Measurements from ENCODE around the gene DYRK1B.

DYRK1B gene

DNA sequence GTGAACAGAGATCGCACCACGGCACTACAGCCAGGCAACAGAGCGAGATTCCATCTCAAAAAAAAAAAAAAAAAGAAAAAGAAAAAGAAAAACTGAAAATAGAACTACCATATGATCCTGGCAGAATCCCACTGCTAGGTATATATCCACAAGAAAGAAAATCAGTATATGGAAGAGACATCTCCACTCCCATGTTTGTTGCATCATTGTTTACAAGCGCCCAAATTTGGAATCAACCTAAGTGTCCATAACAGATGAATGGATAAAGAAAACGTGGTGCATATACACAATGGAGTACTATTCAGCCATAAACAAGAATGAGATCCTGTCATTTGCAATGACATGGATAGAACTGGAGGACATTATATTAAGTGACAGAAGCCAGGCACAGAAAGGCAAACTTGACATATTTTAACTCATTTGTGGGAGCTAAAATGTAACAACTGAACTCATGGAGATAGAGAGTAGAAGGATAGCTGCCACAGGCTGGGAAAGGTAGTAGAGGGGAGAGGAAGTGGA lies 26.1 kb downstream of the DYRK1B start:
- DNase-seq: no peak

DNA sequence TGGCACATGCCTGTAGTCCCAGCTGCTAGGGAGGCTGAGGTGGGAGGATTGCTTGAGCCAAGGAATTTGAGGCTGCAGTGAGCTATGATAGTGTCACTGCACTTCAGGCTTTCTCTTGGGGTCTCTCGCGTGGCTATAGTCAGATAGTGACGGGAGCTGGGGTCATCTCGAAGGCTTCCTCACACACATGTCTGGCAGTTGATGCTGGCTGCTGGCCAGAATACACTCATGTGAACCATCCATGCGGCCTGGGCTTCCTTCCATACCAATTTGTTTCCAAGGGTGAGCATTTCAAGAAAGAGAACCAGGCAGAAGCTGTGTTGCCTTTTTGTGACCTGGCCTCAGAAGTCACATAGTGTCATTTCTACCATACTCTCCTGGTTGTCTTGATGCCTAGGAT lies 28.9 kb downstream of the DYRK1B start:
- no peak for DNase-seq

DNA sequence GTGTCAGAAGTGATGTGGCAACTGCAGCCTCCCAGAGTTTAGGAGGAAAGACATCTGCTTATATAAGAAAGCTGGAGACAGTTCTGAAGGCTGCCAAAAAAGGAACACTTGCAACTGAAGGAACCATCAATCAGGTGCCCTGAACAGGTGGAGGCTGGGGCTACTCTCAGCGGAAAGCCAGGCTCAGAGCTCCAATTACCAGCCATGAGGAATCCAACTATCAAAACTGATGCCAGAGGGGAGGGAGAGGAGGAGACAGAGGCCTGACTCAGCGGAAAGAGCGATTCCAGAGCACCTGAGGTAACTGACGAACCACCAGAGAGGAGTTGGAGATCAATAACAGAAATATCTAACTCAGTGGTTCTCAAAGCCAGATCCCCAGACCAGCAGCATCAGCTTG lies 31.0 kb downstream of the DYRK1B start:
- no peak for DNase-seq

DNA sequence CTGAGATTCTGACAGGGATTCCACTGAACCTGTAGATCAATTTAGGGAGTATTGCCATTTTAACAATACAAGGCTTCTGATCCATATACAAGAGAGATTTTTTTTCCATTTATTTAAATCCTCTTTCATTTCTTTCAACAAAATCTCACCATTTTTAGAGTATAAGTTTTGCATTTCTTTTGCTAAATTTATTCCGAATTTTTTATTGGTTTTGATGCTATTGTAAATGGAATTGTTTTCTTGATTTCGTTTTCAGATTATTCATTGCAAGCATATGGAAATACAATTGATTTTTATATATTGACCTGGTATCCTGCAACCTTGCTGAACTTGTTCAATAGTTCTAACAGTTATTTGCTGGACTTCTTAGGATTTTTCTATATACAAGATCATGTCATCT lies 36.9 kb downstream of the DYRK1B start:
- DNase-seq: no peak

DNA sequence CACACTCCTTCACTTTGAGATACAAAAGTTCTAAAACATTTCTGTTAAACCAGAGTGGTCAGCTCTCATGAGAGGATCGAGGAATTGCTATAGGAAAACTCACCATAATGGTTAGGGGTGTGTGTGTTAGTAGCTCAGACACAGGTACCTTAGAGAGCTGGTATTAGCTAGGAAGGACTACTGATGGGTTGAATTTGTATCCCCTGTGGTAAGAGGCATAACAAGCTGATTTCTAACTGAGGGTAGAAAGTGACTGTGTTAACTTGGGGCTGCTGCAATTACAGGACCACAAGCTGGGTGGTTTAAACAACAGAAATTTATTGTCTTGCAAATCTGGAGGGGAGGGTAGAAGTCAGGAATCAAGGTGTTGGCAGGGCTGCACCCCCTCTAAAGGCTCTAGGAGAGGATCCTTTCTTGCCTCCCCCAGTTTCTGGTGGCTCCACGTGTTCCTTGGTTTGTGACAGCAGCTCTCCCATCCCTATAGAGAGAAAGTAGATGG lies 37.9 kb downstream of the DYRK1B start:
- no peak for DNase-seq

DNA sequence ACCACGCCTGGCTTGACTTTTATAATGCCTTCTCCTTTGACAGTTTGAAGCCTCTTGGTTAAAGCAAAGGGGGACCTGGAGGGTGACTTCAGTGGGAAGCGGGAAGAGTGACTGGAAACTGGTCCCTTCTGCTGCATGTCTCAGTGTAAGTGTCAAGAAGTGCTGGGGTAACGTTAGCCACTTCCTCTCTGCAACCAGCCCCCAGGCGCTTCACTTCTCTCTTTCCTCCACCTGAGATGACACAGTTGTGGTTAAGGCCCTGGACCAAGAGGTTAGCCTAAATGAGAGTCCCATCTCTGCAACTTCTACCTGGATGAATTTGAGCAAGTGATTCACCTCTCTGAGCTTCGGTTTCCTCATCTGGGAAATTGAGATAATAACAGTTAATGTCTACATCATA lies 39.0 kb downstream of the DYRK1B start:
- DNase-seq: peak; percentile 35

DNA sequence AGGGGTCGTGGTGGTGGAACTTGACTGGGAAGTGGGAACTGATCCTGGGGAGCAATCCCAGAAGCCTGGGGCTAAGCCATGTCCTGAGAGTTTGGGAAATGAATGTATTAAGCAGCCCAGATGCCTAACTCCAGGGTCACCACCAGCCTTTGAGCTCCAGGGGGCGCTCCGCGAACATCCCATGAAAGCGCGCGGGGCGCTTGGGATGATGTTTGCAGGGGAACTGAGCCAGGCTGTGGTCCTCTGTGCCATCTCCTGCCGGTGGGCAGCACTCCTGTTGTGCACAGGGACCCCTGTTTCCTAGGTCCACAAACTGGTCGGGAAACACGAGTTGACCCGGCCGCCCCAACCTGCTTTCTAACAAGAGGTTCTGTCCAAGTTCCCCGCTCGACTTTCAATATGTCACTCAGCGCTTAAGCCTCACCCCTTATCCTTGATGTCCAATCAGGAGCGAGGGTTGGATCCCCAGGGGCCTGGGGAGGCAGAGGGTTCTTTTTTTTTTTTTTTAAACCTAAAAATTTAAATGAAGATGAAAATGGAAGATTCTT lies 40.9 kb downstream of the DYRK1B start:
- DNase-seq: peak; percentile 74

DNA sequence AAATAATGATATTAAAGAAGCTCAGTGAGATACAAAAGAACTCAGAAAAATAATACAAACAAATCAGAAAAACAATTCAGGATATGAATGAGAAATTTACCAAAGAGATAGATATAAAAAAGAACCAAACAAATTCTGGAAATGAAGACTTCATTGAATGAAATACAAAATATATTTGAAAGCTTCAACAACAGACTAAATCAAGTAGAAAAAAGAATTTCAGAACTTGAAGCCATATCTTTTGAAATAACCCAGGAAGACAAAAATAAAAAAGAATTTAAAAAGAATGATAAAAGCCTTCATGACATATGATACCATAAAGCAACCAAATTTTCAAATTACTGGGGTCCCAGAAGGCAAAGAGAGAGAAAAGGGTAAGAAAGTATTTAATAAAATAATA lies 45.7 kb downstream of the DYRK1B start:
- DNase-seq: no peak

DNA sequence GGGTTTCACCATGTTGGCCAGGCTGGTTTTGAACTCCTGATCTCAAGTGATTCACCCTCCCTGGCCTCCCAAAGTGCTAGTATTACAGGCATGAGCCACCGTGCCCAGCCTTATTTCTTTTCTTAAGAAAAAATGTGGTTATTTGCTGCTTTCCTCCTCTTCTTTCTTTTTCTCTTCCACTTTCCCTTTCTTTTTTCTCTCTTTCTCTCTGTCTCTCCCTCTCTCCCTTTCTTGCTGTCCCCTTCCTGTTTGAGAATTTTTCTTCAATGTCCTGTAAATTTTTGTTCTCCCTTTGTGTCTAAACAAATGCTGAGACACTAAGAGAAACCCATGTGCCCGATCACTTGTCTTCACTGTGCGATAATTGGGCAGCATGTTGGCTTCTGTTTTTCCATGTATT lies 53.1 kb downstream of the DYRK1B start:
- DNase-seq: no peak

DNA sequence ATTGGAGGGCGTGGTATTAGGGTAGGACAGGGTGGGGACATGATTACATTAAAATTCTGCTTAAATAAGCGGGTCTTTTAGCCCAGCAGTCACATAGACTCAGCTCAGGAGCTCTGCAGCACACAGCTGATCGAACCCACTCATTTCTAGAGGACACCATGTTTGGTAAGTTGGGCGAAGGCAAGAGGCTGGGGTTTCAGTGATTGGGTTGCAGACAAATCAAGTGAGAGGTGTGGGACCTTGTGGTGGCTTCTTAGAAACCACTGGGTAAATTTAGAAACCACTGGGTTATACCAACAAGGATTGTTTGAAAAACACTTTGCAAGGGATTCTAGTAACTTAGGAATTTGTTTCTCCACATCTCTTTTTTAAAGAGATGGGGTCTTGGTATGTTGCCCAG lies 55.2 kb downstream of the DYRK1B start, which contains the start of gene LEUTX:
Gene LEUTX (plus strand): TSS at position 92 of the 400 bp plus-strand sequence. CDS start 67 bp downstream, at position 159.
- DNase-seq: peak; percentile 91

Data from activated CD4-positive, alpha-beta T cell treated with anti-CD3 and anti-CD28 coated beads, Interleukin-10, Interleukin-2, amounts not matched to agents 100 ng/mL and 50 ng/mL, durations not matched to agents 16 hours and 8 hours (primary cell).